ENCODE results near the gene TTLL7.

DNA sequence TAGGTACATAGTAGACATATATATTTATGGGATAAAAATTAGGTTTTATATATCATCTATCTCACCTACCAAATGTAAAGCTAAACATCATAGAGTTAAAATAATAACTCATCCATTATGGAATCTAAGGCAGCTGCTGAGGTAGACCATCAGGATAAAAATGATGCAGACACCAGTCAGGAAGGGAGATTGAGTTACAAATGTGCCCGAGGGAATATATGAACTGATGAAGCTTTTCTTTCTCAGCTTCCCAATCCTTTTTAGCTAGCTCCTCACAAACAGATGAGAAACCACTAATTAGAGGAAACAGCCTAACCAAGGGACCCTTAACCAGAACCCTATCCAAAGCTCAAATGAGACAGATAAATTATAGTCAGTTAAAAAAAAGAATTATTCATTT, 20.9 kb downstream of the TTLL7 start:
- TF ChIP-seq, protein P1, sequence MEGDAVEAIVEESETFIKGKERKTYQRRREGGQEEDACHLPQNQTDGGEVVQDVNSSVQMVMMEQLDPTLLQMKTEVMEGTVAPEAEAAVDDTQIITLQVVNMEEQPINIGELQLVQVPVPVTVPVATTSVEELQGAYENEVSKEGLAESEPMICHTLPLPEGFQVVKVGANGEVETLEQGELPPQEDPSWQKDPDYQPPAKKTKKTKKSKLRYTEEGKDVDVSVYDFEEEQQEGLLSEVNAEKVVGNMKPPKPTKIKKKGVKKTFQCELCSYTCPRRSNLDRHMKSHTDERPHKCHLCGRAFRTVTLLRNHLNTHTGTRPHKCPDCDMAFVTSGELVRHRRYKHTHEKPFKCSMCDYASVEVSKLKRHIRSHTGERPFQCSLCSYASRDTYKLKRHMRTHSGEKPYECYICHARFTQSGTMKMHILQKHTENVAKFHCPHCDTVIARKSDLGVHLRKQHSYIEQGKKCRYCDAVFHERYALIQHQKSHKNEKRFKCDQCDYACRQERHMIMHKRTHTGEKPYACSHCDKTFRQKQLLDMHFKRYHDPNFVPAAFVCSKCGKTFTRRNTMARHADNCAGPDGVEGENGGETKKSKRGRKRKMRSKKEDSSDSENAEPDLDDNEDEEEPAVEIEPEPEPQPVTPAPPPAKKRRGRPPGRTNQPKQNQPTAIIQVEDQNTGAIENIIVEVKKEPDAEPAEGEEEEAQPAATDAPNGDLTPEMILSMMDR (IDR thresholded peaks at IDR 0.05; ENCODE audit: low read length) = no peak
- TF ChIP-seq EZH2 (optimal IDR thresholded peaks at IDR 0.05; ENCODE audit: low read depth, low read length) (no peak), EZH2phosphoT487 (IDR thresholded peaks at IDR 0.05; ENCODE audit: low read length) (no peak)
